GM12874 (cell line): ENCODE measurements around the gene MCF2L2.

Source experiments
- CTCF ChIP-seq: IDR thresholded peaks from 2 replicates; pipeline ENCODE4 v1.5.1; 2011; ENCODE audit warnings: low read depth, mild to moderate bottlenecking, control low read depth, low read length, moderate library complexity; ENCODE audit not compliant: insufficient read depth

Gene MCF2L2

GRCh38 chr3:183303690-183304089 lies 124.7 kb downstream of the MCF2L2 start:
- no peak for TF ChIP-seq CTCF

GRCh38 chr3:183301937-183302580 lies 126.4 kb downstream of the MCF2L2 start:
- TF ChIP-seq CTCF = no peak

GRCh38 chr3:183300996-183301562 lies 127.3 kb downstream of the MCF2L2 start:
- TF ChIP-seq CTCF = no peak

GRCh38 chr3:183299976-183300375 lies 128.4 kb downstream of the MCF2L2 start:
- no peak for TF ChIP-seq CTCF

- TF ChIP-seq CTCF = no peak
Observed at GRCh38 chr3:183298701-183299153, 129.7 kb downstream of the MCF2L2 start.

GRCh38 chr3:183296944-183297343 lies 131.5 kb downstream of the MCF2L2 start:
- TF ChIP-seq CTCF = no peak

GRCh38 chr3:183295211-183295610 lies 133.2 kb downstream of the MCF2L2 start:
- no peak for TF ChIP-seq CTCF

- TF ChIP-seq CTCF = no peak
Observed at GRCh38 chr3:183293966-183294365, 134.5 kb downstream of the MCF2L2 start.
